GM18511 (cell line): Measurements from ENCODE around the gene CRACR2A.

ENCODE experiments used
- ATAC-seq: cut with Tn5 transposase; IDR thresholded peaks from one replicate; pipeline ENCODE4 v1.9.1; 2021; ENCODE audit warnings: mild to moderate bottlenecking, moderate library complexity; ENCODE audit not compliant: unreplicated experiment

CRACR2A gene

GRCh38 chr12:3692616-3693365, 60.1 kb downstream of the CRACR2A start:
- no peak for ATAC-seq

GRCh38 chr12:3686463-3686862, 66.4 kb downstream of the CRACR2A start:
- no peak for ATAC-seq

GRCh38 chr12:3685830-3686229, 67.1 kb downstream of the CRACR2A start:
- no peak for ATAC-seq

GRCh38 chr12:3684449-3685051, 68.4 kb downstream of the CRACR2A start:
- no peak for ATAC-seq

- ATAC-seq = no peak
These were observed 69.2 kb downstream of the CRACR2A start for GRCh38 chr12:3683670-3684069.

- no peak for ATAC-seq
These were observed 71.3 kb downstream of the CRACR2A start for GRCh38 chr12:3681595-3682061.

- ATAC-seq = no peak
These were observed 71.9 kb downstream of the CRACR2A start for GRCh38 chr12:3680919-3681594.

GRCh38 chr12:3679831-3680230, 73.1 kb downstream of the CRACR2A start:
- ATAC-seq = no peak

GRCh38 chr12:3677609-3678008, 75.3 kb downstream of the CRACR2A start:
- ATAC-seq = no peak

GRCh38 chr12:3673981-3674708, 78.8 kb downstream of the CRACR2A start:
- ATAC-seq = no peak

- ATAC-seq = no peak
These were observed 80.8 kb downstream of the CRACR2A start for GRCh38 chr12:3672113-3672509.

- no peak for ATAC-seq
These were observed 81.4 kb downstream of the CRACR2A start for GRCh38 chr12:3671330-3672112.

GRCh38 chr12:3670083-3670620, 82.8 kb downstream of the CRACR2A start:
- ATAC-seq = no peak

- no peak for ATAC-seq
These were observed 83.3 kb downstream of the CRACR2A start for GRCh38 chr12:3669594-3669993.

- ATAC-seq = no peak
These were observed 84.3 kb downstream of the CRACR2A start for GRCh38 chr12:3668479-3669165.

- ATAC-seq = no peak
These were observed 85.4 kb downstream of the CRACR2A start for GRCh38 chr12:3667485-3667884.

GRCh38 chr12:3666441-3666840, 86.5 kb downstream of the CRACR2A start:
- ATAC-seq = no peak

- ATAC-seq = no peak
These were observed 90.4 kb downstream of the CRACR2A start for GRCh38 chr12:3662521-3662921.

GRCh38 chr12:3661028-3661427, 91.9 kb downstream of the CRACR2A start:
- no peak for ATAC-seq
